GM21367 (cell line): ENCODE data around the gene WNT7A.

Experiments
- ATAC-seq: cut with Tn5 transposase; IDR thresholded peaks from one replicate; pipeline ENCODE4 v1.9.1; 2021; ENCODE audit not compliant: unreplicated experiment

The WNT7A gene

DNA sequence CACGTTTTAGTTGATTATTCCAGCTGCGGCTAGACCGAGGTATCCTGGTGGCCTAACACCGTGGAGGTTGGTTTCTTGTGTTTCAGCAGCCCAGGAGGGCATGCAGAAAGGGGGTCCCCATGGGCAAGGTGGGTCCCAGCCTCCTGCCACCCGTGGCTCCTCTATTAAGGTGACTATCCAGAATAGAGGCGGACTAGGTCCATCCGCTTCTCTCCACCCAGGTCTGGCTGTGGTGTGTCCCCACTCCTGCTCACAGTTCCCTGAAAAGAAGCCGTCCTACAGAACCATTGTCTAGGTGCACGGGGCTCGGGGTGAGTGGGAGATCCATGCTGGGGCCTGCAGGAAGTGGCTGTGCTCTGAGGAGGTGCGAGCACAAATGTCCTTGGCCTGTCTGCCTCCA, 81.5 kb downstream of the WNT7A start:
- ATAC-seq: no peak

- ATAC-seq: no peak
Measured at GRCh38 chr3:13796701-13797460, 83.0 kb downstream of the WNT7A start.

DNA sequence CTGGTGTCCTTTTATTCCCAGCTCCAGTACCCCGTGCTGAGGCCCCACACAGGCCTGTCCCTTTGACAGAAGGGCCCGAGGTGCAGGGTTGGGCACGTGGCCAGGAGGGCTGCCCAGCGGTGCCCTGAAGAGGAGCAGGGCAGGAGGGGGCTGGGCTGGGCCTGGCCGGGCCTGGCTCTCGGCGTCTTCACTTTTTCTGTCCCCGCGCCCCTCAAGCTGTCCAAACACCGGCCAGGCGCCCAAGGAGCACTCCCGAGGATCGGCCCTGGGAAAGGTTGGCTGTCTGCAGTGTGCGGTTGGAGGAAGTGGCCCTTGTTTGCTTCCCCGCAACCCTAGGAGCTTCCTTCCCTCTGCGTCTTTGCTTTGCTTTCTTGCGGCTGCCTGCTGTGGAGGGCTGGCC, 84.1 kb downstream of the WNT7A start:
- ATAC-seq: no peak

DNA sequence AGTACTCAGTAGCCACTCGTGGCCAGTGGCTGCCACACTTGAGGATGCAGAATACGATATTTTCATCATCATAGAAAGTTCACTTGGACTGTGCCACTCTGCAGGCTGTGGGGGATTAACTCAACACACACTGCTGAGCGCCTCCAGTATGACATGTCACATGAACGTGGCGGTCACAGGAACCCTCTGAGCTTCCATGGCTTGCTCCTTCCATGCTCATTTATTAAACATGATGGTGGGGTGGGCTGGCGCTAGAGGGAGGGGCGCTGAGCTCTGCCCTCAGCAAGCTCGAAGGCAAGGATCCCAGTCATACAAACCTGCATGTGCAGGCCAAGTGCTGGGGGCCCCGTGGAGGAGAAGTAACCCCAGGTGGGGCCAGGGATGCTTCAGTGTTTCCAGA, 85.5 kb downstream of the WNT7A start:
- no peak for ATAC-seq

GRCh38 chr3:13793451-13793850, 86.4 kb downstream of the WNT7A start:
- ATAC-seq: no peak

- ATAC-seq: no peak
Measured at GRCh38 chr3:13792512-13793371, 87.1 kb downstream of the WNT7A start.

DNA sequence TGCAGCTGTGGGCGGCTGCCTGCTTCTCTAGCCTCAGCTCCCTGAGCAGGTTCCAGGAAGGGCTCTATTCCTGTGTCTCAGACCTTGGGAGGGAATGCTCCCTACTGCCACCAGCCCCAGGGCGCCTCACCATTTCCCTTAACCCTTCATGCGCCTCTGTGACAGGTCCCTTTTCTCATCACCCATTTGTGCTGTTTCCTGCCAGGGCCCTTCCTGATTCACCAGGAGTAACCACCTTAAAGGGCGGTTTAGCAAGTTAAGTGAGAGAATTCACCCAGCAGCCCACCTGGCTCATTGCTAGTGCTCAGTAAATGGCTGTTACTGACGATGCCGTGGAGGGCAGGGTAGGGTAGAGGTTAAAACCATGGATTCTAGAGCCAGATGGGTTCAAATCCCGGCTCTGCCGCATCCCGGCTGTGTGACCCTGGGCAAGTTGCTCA, 87.8 kb downstream of the WNT7A start:
- no peak for ATAC-seq

GRCh38 chr3:13791198-13792050, 88.4 kb downstream of the WNT7A start:
- no peak for ATAC-seq

GRCh38 chr3:13790376-13791197, 89.3 kb downstream of the WNT7A start:
- no peak for ATAC-seq

GRCh38 chr3:13788522-13789424, 91.1 kb downstream of the WNT7A start:
- no peak for ATAC-seq

DNA sequence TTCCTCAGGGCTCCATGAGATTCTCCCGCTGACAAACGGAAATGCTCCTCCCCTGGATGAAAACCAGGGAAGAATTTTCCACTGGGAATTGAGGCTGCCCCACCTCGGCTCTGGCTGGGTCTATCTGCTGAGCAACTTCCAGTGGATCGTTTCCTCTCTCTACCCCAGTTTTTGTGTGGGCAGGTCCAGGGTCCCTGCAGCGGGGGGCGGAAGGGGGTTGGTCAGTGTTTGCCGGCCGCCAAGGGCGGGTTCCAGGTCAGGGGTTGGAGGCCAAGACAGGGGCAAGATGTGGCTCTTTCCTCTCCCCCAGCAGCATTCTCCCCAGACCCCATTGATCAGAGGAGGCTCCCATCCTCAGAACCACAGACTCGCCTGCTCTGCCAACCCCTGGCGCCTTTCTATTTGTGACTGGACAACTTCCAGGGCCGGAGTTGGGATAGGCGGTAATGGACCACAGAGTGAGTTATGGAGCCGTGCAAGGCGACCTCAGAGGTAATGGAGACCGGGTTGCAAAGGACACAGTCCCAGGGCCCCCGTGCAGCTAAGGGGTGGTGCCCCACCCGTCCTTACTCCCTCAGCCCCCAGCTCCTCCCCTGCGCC, 92.2 kb downstream of the WNT7A start:
- no peak for ATAC-seq

GRCh38 chr3:13786811-13787210, 93.1 kb downstream of the WNT7A start:
- ATAC-seq: no peak

DNA sequence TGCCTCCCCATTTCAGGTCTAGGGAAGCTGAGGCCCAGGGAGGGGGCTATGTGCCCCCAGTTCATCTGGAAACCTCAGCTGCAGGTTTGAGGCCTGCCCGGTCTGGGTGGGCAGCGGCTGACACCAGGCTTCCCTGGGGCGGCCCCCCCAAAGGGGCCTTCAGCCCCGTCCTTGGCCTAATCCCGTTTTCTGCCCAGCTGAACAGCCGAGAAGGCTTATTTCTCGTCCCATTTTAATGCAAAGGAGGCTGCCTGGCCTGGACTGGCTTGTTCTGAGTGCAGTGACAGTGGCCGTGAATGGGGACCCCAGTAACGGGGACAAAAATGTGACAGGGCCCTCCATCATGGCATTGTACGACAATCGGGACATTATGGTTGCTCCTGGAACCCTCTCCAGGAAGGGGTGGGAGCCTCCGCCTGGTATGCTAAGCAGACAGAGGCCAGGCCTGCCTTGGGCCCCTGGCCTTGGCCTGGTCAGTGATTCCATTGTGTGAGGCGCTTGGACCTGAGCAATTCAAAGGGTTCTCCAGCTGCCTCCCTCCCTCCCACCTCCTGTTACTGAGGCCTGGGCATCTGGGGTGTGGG, 93.9 kb downstream of the WNT7A start:
- ATAC-seq: no peak

DNA sequence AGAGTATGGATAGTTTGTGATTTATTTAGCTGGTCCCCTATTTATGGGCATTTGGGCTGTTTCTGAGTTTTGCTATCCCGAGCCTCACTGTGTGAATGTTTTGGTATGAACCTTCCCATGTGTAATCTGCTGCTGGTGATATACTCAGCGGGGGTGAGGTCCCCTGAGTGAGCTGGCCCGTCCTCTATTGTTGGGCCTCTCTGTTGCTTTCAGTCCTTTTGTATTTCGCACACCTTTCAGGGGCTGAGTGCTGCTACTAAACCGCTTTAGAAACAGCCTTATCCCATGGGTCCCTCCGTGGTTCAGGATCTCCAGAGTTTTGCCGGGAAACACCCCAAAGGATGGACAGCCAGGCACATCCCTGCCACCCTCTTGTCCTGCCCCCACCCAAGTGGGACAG, 94.5 kb downstream of the WNT7A start:
- no peak for ATAC-seq

- ATAC-seq: no peak
Measured at GRCh38 chr3:13783476-13783875, 96.4 kb downstream of the WNT7A start.

- ATAC-seq: no peak
Measured at GRCh38 chr3:13782501-13782900, 97.4 kb downstream of the WNT7A start.

DNA sequence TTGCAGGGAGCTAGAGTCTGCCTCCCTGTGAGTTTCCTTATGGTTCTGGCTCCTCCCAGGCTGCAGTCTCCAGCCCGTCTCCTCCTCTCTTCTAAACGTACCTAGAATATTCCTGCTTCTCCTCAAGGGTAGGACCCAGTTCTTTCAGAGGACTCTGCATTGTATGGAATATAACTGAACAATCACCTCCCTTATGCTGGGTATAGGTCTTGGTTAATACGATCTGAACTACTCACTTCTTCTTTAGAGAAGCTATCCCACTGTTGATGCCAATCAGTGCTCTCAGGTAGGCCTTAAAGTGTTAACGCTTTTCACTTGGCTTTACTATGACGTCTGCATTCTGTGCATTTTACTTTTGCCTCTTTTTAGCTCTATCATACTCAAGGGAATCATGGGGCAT, 98.5 kb downstream of the WNT7A start:
- ATAC-seq: no peak

DNA sequence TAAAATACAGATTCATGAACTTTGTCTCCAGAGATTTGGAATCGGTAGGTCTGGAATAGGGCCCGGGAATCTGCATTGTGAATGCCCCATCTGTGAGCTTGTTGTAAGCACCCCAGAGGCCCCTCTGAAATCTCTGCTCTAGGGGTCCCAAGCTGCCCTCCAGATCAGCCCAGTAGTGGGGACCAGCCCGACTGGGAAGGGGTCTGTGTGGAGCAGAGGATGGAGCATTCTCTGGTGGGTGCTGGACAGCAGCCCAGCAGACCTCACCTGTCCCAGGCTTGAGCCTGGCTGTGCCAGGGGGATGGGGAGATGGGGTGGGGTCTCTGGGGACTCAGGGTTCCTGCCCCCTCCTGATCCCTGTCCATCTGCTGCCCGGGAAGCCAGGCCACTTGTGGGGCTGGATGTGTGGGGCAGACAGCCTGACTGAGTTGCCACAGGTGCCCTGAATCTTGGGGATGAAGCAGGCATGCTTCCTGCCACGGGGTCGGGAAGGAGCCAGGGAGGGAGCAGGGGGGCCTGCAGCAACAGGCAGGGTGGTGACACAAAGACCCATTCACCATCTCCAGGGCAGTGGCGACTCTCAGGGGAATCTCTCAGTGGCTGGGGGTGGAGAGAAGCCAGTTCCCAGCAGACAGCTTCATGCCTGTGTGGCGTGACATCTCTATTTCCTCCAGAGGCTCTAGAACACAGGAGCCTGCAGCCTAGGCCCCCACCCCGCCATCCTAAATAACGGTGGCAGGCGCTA, 99.3 kb downstream of the WNT7A start:
- no peak for ATAC-seq
